ENCODE measurements around the gene SLC25A28.

Gene SLC25A28

DNA sequence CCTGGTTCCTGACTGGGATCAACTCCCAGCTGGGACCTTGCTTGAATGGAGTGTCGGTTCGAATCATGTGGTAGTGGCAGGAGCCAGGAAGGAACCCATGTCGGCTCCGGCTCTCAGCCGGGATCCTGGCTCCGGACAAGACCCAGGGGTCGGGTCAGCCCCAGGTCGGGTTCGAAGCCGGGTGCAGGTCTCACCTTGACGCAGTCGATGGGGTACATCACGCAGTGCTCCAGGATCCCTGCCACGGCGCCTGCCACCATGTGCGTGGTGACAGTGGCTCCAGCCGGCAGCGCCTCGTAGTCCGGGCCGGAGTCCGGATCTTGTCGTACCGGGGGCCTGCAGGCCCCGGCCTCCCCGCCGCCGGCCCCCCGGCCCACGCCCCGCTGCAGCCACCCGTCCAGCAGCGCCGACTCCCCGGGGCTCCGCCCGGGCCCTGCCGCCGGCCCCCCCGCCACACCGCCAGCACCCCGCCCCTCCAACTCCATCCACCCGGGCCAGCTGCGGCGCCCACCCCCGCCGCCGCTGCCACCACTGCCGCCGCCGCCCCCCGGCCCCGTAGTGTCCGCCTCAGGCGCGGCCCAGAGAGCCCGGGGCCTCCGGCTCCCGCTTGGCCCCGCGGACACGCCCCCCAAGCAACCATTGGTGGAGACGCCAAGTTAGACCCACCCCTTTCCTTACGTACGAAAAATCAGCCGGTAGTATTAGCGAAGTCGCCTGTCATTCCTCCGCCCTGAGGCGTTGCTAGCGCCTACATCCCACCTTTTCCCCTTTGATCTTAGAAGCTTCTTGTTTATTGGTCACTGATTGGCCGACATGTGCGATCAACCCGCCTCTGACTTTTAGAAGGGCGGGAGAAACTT lies at the start of gene SLC25A28:
Gene SLC25A28, minus strand, starts transcription at position 589 of the 860 bp plus-strand sequence. Its CDS starts 104 bp downstream, at position 485.
- DNase-seq, result peak; percentile 93

DNA sequence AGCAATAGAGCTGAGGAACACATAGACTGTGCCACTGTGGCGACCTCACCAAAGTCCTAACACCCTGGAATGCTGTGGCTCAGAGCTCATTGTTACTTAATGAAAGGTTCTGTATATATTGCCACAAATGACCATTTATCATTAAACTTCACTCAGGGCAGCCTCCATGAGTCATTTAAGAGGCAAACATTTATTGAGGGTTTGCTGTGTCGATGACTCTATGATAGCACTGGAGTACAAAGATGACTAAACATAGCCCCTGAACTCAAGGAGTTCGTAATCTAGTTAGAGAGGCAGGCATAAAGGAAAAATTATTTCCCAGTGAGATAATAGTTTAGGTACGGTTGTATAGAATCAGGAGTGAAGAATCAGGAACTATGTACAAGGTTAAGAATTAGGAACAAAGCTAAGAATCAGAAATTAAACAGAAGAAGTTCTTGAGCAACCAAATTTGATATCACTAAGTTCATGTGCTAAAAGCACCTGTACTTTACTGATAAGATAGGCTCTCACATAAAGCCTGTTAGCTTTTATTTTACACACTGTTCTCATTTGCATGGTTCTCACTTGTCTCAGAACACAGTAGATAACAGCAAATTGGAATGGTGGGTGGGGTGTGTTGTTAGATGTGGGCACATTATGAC lies 47.0 kb upstream of the SLC25A28 start:
- no peak for DNase-seq

DNA sequence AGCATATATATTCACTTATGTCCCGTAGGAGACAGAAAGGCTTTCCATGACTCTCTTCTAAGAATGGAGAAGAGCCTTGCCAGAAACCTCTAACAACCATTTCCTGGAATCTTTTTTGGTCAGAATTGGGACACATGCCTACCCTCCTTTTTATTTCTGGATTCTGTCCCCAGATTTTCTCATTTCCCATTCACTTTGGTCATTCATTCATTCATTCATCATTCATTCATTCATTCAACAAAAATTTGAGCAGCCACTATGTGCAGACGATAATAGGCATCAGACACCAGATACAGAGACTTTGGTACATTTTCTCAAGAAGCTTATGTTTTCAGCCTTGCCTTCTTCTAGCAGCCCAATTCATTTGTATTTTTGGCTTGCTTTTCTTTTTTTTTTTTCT lies 45.1 kb upstream of the SLC25A28 start:
- no peak for DNase-seq

GRCh38 chr10:99661377-99661763 lies 41.1 kb upstream of the SLC25A28 start:
- DNase-seq, result no peak

DNA sequence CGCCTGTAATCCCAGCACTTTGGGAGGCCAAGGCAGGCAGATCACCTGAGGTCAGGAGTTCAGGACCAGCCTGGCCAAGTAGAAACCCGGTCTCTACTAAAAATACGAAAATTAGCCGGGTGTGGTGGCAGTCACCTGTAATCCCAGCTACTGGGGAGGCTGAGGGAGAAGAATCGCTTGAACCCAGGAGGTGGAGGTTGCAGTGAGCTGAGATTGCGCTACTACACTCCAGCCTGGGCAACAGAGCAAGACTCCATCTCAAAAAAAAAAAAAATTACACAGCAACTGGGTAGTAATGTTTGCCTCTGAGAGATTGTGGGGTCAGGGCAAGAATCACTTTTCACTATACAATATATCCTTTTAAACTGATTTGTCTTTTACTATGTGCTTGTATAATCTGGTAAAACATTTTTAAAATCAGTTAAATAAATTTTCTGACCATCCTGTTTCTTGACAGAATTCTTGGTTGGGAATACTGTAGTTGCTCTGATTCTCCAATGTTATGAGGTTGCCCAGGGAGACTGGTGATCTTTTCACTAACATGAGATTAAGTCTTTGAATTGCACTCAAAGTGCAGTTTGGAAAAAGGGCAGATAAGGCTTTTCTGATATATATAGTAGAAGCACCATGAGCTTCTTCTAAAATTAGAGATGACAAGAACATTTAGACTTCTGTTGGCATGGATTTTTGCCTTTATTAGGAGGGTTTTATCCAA lies 40.6 kb upstream of the SLC25A28 start:
- DNase-seq, result no peak

- DNase-seq, result no peak
These were observed 39.7 kb upstream of the SLC25A28 start for GRCh38 chr10:99659868-99660366.

- peak; percentile 81 for DNase-seq
These were observed 39.0 kb upstream of the SLC25A28 start, which contains the start of gene ENTPD7 for GRCh38 chr10:99659031-99659867. Gene ENTPD7 (plus strand): TSS chr10:99659509. CDS start chr10:99659957, 448 bp downstream.

DNA sequence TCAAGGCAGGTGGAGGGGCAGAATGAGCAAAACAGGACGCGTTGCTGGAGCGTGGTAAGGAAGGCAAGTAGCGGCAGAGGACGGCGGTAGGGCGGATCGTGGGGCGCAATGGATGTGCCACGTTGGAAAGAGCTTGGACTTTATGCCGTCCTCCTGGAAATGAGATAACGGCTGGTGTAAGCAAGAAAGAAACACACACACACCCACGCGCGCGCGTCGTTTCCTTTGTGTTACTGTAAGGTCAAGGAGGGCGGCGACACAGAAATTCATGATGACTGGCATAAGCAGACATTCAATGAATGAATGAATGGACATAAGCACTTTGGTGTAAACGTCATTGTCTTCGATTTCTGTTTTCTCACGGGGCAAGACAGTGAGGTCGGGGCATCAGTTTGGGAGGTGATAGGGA lies 38.4 kb upstream of the SLC25A28 start:
- no peak for DNase-seq

DNA sequence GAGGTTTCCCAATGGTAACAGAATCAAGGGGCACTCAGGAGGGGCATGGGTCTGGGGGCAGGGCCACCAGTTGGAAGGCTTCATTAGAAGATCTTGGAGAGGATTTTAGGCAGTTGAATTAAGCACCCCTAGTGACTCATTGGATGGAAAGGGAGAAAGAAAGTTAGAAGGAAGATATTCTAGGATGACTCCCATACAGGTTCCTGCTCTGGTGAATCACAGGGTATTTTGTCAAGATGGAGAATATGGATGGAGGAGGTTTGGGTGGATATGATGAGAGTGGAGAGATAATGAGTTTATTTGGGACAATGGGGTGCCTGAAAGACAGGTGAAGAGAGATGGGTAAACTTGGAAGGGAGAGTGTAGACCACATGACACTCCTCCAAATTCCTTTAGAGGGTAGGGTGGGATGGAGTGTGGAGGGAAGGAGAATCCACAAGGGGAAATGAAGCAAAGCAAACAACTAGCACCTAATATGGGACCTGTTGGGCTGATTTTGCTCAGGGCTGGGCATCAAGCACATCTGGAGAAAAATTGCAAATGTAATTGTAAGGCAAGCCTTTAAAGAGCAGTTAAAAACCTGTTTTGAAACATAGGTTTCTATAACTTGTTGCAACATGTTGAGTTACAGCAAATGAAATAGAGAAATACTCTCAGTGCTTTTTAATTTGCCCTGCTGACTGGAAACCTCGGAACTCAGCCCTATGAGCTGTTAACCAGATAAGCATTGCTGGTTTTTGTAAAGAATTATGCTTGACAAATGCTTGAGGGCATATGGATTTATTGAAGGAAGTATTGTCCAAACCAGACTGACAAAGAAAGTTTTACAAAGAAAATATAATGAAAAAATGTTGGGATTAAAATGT lies 36.2 kb upstream of the SLC25A28 start:
- DNase-seq, result no peak

GRCh38 chr10:99654390-99655175 lies 34.3 kb upstream of the SLC25A28 start:
- no peak for DNase-seq

- no peak for DNase-seq
These were observed 32.7 kb upstream of the SLC25A28 start for GRCh38 chr10:99652800-99653390.

GRCh38 chr10:99648717-99649116 lies 28.5 kb upstream of the SLC25A28 start:
- no peak for DNase-seq

GRCh38 chr10:99647601-99648151 lies 27.4 kb upstream of the SLC25A28 start:
- no peak for DNase-seq

DNA sequence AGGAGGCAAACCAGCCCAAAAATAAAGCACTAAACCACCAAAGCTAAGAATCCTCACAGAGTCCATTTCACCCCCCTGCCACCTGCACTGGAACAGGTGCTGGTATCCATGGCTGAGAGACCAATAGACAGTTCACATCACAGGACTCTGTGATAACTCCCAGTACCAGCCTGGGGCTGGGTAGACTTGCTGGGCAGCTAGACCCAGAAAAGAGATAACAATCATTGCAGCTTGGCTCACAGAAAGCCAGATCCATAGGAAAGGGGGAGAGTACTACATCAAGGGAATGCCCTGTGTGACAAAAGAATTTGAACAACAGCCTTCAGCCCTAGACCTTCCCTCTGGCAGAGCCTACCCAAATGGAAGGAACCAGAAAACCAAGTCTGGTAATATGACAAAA lies 13.6 kb upstream of the SLC25A28 start:
- no peak for DNase-seq

DNA sequence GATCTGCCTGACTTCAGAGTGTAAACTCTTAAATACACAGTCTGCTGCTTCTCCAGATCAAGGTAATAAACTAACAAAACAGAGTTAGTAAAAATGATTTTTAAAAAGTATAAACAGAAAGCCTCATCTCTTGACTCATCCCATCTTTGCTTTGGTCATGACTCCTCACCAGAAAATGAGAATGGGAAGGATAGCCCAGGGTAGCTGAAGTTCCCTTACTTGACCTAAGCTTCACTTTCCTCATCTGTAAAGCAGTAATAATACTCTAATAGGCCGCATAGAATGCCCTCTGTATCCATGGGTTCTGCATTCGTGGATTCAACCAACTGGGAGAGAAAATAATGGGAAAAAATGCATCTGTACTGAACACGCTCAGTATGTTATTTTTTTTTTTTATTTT lies 11.3 kb upstream of the SLC25A28 start:
- no peak for DNase-seq

DNA sequence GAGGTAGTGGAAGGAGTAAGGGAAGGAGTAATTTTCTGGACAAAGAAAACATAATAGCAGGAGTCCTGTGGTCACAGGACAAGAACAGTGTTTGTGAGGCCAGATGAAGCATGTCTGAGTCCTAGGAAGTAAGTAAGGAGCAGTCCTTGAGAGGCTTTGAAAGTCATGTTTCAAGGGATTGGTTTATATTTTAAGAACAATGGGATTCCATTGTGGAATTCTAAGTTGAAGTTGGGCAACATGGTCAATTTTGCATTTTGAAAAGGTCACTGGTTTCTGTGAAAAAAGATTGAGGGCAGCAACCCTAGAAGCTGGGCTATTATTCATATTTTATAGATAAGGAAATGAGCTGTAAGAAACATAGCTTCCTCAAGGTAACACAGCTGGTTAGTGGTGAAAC lies 10.8 kb upstream of the SLC25A28 start:
- DNase-seq, result no peak

- no peak for DNase-seq
These were observed 10.2 kb upstream of the SLC25A28 start for GRCh38 chr10:99630433-99630832.

GRCh38 chr10:99629625-99629978 lies 9.4 kb upstream of the SLC25A28 start:
- no peak for DNase-seq

- DNase-seq, result no peak
These were observed 8.8 kb upstream of the SLC25A28 start for GRCh38 chr10:99628923-99629624.
